CD4-positive, alpha-beta T cell treated with Interleukin-15 for 4 hours (primary cell): ENCODE data around the gene SMIM44.
"Not testable (repeated sequence)": the region's sequence is repeated elsewhere in the genome, so short reads cannot be mapped to it uniquely, and the experiment has no call there.

Experiments used
- DNase-seq: peaks from one replicate; pipeline ENCODE4 v3.0.0-alpha.2; 2020; ENCODE audit warnings: low spot score

SMIM44 gene

DNA sequence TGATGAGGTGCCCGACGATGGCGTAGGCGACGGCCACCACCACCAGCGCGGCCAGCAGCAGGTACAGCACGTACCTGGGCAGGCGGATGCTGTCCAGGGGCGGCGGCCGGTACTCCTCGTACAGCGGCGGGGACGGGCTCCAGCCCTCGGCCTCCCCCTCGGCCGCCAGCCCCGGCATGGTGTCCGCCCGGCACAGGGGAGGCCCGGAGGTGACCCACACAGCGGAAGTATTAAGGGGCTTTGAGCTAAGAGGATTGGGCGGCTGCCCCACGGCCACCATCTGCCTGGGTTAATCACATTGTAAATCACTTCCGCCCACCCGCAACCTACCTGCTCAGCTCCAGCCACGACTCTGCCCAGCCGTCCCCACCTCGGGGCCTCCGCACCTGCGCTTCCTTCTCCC, at the start of gene SMIM44:
Gene SMIM44, minus strand, starts transcription at position 216 of the 403 bp plus-strand sequence. Its CDS starts 38 bp downstream, at position 178.
- DNase-seq, result no peak

DNA sequence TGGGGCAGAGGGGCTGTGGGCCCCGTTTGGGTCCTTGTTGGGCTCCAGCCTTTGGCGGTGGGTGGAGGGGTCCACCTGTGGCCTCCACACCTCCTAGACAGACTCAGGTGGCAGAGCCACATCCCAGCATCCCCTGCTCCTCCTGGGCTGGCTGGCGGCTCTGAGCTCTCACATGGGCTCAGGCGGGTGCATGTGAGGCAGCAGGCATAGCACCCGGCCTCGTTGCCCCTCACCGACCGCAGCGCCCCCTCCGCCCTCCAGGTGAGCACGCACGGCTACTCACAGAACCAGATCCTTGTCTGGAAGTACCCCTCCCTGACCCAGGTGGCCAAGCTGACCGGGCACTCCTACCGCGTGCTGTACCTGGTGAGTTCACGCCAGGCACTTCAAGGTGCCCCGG, 49.8 kb upstream of the SMIM44 start:
- no peak for DNase-seq

DNA sequence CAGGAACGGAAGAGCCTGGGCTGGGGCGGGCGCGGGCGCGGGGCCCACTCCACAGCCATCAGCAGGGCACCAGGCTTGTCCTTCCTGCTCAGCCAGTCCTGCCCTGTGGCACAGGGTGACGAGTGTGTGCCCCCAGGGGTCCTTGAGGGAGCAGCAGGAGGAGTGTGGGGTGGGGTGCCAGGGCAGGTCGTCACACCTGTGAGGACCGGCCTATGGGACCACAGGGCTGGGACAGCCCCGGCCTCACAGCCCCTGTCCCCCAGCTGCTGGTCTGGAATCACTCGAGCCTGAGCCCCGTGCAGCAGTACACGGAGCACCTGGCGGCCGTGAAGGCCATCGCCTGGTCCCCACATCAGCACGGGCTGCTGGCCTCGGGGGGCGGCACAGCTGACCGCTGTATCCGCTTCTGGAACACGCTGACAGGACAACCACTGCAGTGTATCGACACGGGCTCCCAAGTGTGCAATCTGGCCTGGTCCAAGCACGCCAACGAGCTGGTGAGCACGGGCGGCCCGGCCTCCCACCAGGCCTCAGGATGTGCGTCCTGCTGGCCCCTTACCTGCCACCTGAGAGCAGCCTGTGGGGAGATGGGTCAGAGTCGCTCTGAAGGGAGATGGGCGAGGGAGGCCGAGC, 49.0 kb upstream of the SMIM44 start:
- no peak for DNase-seq

DNA sequence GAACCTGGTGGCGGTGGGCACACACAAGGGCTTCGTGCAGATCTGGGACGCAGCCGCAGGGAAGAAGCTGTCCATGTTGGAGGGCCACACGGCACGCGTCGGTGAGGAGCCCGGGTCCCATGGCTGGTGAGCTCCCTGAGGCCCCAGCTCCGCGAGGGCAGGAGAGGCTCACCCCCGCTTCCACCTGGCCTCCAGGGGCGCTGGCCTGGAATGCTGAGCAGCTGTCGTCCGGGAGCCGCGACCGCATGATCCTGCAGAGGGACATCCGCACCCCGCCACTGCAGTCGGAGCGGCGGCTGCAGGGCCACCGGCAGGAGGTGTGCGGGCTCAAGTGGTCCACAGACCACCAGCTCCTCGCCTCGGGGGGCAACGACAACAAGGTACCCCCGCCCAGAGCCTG, 48.5 kb upstream of the SMIM44 start:
- DNase-seq, result no peak

DNA sequence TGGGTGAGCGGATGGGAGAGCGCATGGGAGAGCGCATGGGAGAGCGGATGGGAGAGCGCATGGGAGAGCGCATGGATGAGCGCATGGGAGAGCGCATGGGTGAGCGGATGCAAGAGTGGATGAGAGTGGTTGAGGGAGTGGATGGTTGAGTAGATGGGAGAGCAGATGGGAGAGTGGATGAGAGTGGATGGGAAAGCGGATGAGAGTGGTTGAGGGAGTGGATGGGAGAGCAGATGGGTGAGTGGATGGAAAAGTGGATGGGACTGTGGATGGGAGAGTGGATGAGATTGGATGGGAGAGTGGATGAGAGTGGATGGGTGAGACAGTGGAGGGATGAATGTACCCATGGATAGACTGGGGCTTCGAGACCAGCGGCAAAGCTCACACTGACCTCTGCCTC, 47.1 kb upstream of the SMIM44 start:
- DNase-seq, result no peak

DNA sequence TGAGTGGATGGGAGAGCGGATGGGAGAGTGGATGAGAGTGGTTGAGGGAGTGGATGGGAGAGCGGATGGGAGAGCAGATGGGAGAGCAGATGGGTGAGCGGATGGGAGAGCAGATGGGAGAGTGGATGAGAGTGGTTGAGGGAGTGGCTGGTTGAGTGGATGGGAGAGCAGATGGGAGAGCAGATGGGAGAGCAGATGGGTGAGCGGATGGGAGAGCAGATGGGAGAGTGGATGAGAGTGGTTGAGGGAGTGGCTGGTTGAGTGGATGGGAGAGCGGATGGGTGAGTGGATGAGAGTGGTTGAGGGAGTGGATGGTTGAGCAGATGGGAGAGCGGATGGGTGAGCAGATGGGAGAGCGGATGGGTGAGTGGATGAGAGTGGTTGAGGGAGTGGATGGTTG, 46.1 kb upstream of the SMIM44 start:
- DNase-seq, result not testable (repeated sequence)

DNA sequence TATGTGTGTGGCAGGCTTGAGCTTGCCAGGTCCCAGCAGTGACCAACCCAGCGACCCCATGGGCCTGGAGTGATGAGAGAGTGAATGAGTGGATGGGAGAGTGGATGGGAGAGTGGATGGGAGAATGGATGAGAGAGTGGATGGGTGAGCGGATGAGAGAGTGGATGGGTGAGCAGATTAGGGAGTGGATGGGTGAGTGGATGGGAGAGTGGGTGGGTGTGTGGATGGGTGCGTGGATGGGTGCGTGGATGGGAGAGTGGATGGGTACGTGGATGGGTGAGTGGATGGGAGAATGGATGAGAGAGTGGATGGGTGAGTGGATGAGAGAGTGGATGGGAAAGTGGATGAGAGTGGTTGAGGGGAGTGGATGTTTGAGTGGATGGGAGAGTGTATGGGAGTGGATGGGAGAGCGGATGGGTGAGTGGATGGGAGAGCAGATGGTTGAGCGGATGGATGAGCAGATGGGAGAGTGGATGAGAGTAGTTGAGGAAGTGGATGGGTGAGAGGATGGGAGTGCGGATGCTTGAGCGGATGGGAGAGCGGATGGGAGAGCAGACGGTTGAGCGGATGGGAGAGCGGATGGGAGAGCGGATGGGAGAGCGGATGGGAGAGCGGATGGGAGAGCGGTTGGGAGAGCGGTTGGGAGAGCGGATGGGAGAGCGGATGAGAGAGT, 45.4 kb upstream of the SMIM44 start:
- no peak for DNase-seq

DNA sequence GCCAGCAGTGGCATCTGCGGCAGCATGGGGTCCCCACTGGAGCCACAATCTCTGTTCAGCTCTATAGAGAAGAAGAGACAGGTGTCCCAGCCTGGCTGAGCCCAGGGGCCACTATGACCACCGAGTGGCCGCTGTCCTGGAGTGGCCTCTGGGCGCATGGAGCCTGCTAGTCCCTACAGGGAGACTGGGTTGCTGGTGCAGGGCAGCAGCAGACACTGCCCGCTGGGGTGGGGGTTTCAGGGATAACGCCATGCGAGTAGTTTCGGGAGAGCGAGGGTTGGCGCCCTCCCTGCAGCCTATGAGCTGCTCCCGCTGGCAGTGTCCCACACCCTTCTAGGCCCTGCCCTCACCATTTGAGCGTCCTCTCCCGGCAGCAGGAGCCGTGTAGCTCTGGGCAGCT, 44.8 kb upstream of the SMIM44 start:
- DNase-seq, result no peak

DNA sequence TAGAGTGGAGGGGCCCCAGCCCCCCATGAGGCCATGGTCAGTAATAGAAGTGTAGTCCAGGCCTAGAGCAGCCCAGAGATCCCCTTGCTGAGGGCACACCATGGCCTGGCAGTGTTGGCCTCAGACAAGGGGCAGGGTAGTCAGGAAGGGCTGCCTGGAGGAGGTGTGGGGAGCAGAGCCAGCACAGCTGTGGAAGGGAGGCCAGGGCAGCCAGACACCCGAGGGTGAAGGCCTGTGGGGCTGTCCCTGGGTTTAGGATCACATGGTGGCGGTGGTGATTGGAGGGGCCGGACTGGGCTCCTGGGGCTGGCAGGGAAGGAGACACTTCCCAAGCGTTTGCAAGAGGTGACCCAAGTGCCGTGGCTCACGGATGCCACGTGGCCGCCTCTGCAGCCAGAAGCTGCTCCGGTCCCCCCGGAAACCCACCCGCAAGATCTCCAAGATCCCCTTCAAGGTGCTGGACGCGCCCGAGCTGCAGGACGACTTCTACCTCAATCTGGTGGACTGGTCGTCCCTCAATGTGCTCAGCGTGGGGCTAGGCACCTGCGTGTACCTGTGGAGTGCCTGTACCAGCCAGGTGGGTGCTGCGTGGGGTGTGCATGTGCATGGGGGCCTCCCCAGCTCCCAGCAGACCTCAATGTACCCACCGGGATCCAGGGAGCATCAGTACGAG, 44.1 kb upstream of the SMIM44 start:
- DNase-seq, result no peak

DNA sequence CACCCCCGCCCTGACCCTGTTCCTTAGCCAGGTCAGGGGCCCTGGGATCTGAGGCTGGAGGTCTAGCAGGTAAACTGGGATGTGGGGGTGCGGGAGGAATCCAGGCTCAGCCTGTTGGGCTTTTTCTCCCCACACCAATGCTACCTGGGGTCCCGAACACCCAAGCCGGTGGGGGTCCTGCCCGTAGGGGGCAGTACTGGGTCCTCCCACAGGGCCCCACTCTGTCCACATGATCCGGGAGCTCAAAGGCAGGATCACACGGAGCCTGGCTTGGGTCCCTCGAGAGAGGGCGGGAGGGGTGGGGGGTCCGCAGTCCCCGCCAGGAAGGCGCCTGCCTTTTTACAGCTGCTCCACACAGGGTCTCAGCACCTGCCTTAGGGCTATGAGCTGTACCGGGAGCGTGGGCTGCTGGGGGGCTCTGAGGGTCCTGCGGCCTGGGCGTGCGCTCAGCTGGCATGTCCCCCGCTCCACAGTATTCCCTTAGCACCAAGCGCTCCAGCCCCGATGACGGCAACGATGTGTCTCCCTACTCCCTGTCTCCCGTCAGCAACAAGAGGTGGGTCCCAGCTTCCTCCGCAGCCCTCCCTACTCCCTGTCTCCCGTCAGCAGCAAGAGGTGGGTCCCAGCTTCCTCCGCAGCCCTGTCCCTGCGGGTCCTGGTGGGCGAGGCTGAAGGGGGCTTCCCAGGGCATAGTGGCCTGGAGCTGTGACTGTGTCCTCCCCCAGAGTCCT, 43.4 kb upstream of the SMIM44 start:
- DNase-seq, result no peak

DNA sequence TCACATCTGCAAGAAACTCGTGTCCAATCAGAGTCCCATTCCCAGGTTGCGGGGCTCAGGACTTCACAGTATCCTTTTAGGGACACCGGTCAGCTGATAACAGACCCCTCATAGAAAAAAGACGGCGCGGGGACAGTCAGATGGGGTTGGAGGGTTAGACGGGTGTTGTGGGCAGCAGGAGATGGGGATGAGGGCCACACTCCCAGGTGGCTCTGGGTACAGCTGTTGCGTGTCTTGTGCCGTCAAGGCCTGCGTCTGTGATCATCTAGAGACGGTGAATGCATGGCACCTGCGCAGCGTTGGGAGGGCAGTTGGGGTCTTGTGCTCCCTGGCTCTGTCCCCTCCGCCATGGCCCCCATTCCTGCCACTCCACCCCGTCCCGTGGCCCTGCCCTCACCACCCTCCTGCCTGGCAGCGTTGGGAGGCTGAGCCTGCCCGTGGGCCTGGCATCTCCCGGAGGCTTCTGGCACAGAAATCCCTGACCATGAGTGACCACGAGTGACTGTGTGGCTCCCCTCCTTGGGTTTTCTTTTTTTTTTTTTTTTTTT, 41.7 kb upstream of the SMIM44 start:
- no peak for DNase-seq

DNA sequence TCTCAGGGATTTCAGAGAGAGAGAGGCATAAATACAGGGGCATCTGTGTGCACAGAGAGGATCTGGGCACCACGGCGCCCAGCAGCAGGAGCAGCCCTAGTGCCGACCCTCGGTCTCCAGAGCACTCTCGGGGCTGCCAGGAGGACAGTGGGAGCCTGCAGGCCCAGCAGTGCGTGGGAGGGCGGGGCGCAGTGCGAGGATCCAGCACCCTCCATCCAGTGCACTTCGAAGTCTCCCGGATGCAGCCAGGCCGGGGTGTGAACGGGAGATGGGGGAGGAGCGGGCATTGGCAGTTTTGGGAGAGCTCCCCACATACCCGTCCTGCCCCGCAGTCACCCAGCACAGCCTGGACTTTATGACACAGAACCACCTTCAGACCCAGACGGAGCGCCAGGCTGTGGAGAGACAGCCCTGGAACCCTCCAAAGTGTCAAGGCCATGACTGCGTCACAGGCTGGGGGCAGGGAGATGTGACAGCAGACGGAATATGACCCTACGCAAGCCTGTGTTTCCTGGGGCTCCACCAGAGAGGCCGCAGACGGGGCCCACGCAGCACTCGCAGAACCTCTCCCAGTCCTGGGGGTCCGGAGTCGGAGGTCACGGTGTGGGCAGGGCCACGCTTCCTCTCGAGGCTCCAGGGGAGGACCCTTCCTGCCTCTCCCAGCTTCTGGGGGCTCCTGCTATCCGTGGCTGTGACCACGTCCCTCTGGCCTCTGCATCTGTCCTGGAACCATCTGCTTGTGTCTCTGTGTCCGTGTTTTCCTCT, 41.0 kb upstream of the SMIM44 start:
- no peak for DNase-seq

DNA sequence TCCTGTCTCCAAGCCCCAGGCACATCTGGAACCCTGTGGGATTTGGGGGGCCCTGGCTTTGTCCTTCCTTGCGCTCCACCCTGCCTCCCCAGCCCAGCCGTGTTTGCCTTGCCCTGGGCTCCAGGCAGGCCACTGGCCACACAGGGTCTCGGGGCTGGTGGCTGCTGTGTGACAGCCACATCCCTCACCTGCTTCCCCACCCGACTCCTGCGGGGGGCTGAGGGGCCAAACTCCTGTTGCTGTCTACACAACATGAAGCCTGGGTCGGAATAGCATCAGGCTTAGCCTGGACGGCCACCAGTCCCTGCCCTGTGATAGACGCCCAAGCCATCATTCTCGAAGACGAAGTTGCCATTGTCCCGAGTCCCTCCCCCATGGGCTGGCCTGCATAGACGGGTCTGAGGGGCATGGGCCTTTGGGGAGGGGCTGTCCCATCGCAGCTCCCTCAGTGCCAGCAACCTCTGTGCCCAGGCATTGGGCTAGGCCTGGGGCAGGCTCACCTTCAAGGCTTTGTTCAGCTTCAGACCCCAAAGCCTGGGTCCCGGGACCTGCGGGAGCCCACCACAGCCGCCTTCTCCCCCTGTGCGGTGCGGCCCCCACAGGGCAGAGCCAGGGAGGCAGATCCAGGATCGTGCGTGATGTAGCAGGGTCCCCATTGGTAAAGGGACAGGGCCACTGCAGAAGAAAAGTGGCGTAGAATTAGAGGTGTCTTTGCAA, 40.3 kb upstream of the SMIM44 start:
- no peak for DNase-seq

DNA sequence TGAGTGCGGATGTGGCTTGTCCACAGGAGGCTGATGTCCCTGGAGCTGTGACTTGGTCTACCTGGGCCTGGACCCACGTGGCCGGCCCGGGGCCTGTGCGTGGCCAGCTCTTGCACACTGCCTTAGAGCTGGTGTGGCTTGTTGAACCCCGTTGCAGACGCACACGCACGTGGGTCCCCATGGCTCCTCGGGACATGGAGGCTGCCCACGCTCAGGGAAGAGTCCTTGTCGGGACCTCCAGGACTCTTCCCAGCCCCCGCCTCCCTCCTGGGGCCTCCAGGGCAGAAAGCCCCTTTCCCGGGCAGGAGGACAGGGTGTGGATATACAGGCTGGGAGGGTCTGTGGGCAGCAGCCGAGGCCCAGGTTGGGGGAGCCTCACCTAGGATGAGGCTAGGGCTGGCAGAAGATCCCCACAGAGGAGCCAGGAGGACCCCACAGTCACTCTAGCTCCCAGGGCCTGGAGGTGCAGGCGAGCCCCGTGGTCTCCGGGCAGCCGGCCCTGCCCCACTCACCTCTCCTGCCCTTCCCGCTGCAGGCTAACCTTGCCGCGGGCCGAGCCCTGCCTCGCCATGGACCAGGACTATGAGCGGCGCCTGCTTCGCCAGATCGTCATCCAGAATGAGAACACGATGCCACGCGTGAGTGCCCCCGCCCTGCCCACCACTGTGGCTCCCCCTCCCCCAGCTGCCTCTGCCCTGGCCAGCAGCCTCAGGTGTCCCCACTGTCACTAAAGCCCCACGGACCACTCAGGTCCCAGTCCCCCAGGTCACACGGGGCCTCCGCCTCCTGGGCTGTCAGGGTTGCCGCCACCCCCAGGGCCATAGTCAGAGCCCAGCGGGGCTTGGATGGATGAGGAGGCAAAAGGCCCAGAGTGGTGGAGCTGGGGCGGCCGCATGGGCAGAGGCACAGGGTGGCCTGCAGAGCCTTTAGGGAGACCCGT, 39.5 kb upstream of the SMIM44 start:
- no peak for DNase-seq

DNA sequence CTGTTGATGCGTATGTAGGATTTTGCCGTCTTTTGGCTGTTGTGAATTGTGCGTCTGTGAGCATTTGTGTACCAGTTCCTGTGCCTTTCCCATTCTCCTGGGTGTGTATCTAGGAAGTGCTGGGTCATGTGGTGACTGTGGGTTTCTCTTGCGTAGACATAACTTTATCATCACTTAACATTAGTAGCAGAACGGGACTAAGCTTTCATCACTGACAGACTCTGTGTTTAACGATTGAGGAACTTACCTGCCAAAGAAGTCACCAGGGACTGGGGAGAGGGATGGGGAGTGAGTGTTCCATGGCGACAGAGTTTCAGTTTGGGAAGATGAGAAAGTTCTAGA, 37.8 kb upstream of the SMIM44 start:
- DNase-seq, result no peak

DNA sequence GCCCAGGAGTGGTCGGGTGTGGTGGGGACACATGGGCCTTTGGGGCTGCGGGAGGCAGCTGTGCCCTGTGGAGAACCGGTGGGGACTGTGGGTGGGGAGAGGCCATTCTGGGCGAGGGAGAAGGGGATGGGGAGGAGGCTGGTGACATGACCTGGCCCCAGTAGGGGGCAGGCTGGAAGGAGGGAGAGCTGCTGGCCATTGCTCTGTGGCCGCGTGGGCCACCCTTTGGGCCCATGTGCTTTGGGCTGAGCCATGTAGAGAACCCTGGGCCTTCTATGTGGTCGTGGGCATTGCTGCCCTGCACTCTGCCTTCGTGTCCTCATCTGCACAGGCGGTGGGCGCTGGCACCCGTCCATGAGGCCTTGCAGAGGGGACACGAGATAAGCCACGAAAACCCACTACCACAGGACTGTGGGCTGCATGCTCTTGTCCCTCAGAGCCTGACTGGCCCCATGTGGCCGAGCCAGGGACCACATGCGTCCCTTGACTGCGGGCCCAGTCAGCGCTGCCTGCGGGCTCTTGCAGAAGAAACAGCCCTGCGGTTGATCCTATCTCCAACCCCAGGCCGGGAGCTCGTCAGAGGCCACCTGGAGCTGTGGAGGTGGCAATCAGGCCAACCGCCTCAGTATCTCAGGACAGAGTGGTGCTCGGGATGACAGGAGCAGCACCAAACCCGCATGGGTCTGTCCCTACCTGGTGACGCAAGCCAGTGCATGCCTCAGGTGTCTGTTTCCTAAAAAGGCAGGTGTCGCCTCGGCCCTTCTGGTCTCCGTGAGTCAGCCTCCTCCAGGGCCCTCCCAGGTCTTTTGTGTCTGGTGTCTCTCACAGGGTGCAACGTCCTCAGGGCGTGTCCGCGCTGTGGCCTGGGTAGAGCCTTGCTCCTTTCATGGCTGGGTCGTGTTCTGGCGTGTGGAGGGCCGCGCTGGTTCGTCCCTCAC, 37.2 kb upstream of the SMIM44 start:
- no peak for DNase-seq

DNA sequence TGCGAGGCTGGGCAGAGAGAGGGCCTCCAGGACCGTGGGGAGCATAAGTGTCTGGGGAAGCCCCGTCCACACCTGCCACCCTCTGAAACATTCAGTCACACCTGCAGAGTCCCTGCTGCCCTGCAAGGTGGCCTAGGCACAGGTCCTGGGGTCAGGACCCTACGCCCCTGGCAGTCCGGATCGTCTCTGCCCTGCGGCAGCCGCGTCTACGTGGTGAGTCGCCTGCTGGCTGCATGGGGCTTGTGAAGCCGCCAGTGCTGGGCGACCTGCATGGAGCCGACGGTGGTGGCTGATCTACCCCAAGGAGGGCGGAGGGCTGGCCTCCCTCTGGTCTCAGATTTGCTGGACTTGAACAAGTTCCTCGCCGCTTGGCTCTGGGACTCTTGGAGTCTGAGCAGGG, 35.9 kb upstream of the SMIM44 start:
- DNase-seq, result no peak

DNA sequence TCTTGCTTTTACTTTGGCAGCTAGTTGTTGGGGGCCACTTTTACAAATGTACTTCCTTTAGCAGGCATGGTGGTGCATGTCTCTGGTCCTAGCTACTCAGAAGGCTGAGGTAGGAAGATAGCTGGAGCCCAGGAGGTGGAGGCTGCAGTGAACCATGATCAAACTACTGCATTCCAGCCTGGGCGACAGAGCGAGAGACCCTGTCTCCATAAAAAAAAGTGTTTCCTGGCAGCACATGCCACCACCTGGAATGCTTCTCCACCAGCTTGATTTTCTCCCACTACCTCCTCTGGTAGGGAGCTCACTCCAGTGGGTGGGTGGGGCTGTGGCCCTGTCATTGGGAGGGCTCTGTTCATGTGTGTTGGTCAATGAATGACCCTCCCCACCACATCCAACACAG, 35.4 kb upstream of the SMIM44 start:
- no peak for DNase-seq

DNA sequence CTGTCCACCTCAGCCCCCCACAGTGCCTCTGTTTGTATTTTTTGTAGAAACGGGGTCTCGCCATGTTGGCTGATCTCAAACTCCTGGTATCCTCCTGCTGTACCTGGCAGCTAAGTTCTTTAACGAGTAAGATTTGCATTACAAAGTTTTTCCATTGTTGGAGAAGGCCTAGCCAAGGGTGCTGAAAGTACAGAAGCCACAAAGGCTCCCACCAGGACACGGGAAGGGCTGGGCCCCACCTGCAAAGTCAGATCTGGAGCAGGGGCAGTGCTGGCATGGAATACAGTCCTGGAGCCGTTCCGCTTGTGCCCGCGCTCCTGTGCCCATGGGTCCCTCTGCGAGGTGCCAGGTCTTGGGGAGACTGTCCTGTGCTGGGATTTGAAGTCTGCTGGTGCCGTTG, 35.0 kb upstream of the SMIM44 start:
- no peak for DNase-seq
